ENCODE data around the gene ABAT.

GRCh38 chr16:8713635-8714172, 39.3 kb downstream of the ABAT start:
- TF ChIP-seq CTCF (IDR thresholded peaks at IDR 0.05; ENCODE audit: low read length): no peak
- TF ChIP-seq EZH2 (optimal IDR thresholded peaks at IDR 0.05; ENCODE audit: low read depth, low read length): no peak
